DND-41 (cell line): ENCODE measurements around the gene LRRC3.

Experiments used
- ATAC-seq: fragments of 200-7000 bp; cut with Tn5 transposase; 3 replicates; pipeline ENCODE4 v1.9.1; 2021; ENCODE audit warnings: low read depth; ENCODE audit not compliant: insufficient read depth
- DNase-seq: peaks from one replicate; pipeline ENCODE4 v3.0.0-alpha.2; 2020
- H2AFZ ChIP-seq: 2 replicates; pipeline ENCODE4 v1.6.0; 2012; ENCODE audit warnings: low read depth, low read length
- H3K27ac ChIP-seq: 2 replicates; pipeline ENCODE4 v1.5.1; 2012; ENCODE audit warnings: low read length, inconsistent platforms
- H3K27me3 ChIP-seq: fragments of 200-600 bp; sonication (generic); 2 replicates; pipeline ENCODE4 v1.6.0; 2012; ENCODE audit warnings: low read length, mild to moderate bottlenecking, inconsistent platforms; ENCODE audit not compliant: insufficient read depth, poor library complexity
- H3K36me3 ChIP-seq: 2 replicates; pipeline ENCODE4 v1.5.1; 2012; ENCODE audit warnings: low read length, inconsistent platforms; ENCODE audit not compliant: insufficient read depth
- H3K4me1 ChIP-seq: 2 replicates; pipeline ENCODE4 v1.5.1; 2012; ENCODE audit warnings: mild to moderate bottlenecking, low read length; ENCODE audit not compliant: insufficient read depth
- H3K4me2 ChIP-seq: 2 replicates; pipeline ENCODE4 v1.6.0; 2012; ENCODE audit warnings: mild to moderate bottlenecking, moderate library complexity, low read length, inconsistent platforms; ENCODE audit not compliant: insufficient read depth
- H3K4me3 ChIP-seq, 2 experiments: fragments of 200-600 bp in 1 of 2; shearing (Covaris generic) in 1 of 2; 2 replicates each; pipeline ENCODE4 v1.5.1; 2012 to 2016; ENCODE audit warnings: inconsistent platforms in 2 of 2, low read length in 2 of 2, mild to moderate bottlenecking in 2 of 2, low read depth in 1 of 2, moderate library complexity in 1 of 2
- H3K79me2 ChIP-seq: 2 replicates; pipeline ENCODE4 v1.6.0; 2012; ENCODE audit warnings: low read length, inconsistent platforms; ENCODE audit not compliant: insufficient read depth
- H3K9ac ChIP-seq: 2 replicates; pipeline ENCODE4 v1.6.0; 2012; ENCODE audit warnings: low read depth, mild to moderate bottlenecking, inconsistent platforms, low read length, moderate library complexity
- H3K9me3 ChIP-seq: 2 replicates; pipeline ENCODE4 v1.5.1; 2012; ENCODE audit warnings: low read length, moderate library complexity, mild to moderate bottlenecking, inconsistent platforms; ENCODE audit not compliant: insufficient read depth, severe bottlenecking
- H4K20me1 ChIP-seq: 2 replicates; pipeline ENCODE4 v1.6.0; 2012; ENCODE audit warnings: low read length; ENCODE audit not compliant: insufficient read depth
- EZH2 ChIP-seq: IDR thresholded peaks from 3 replicates; pipeline ENCODE4 v1.6.1; 2012; ENCODE audit warnings: borderline replicate concordance, low read depth, mild to moderate bottlenecking, moderate library complexity, low read length, inconsistent platforms; ENCODE audit not compliant: severe bottlenecking
- TF ChIP-seq, protein P1 (sequence below): IDR thresholded peaks from 2 replicates; pipeline ENCODE4 v1.5.1; 2012; ENCODE audit warnings: borderline replicate concordance, low read length, moderate library complexity, mild to moderate bottlenecking; ENCODE audit not compliant: poor library complexity, severe bottlenecking; ENCODE audit errors: extremely low read depth

The LRRC3 gene

DNA sequence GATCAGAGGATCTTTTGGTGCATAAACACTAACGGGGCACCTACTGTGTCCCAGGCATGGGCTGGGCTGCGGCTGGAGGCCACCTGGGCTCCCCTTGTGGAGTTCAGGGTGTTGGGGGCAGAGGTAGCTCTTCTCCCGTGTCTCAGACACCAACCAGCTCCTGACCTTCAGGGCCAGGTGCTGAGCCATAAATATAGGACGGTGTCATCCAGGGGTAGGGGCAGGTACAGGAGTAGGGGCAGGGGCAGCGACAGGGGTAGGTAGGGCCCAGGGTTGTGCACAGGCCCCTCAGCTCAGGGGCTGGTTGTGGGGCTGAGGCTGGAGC is 18.0 kb upstream of the LRRC3 start:
- Histone ChIP-seq H3K9me3 (no peaks in the 10 kb centered on the region), H4K20me1 (no peaks in the 10 kb centered on the region; the same call in 1 of the 2 replicates), H3K4me2 (no peak overlapping the region), H3K79me2 (no peaks in the 10 kb centered on the region), H2AFZ (no peak overlapping the region), H3K4me1 (no peaks in the 10 kb centered on the region), H3K4me3 (no peak overlapping the region), H3K27me3 (no peaks in the 10 kb centered on the region), H3K27ac (no peak overlapping the region), H3K9ac (no peak overlapping the region), H3K36me3 (no peaks in the 10 kb centered on the region)
- TF ChIP-seq, protein P1, sequence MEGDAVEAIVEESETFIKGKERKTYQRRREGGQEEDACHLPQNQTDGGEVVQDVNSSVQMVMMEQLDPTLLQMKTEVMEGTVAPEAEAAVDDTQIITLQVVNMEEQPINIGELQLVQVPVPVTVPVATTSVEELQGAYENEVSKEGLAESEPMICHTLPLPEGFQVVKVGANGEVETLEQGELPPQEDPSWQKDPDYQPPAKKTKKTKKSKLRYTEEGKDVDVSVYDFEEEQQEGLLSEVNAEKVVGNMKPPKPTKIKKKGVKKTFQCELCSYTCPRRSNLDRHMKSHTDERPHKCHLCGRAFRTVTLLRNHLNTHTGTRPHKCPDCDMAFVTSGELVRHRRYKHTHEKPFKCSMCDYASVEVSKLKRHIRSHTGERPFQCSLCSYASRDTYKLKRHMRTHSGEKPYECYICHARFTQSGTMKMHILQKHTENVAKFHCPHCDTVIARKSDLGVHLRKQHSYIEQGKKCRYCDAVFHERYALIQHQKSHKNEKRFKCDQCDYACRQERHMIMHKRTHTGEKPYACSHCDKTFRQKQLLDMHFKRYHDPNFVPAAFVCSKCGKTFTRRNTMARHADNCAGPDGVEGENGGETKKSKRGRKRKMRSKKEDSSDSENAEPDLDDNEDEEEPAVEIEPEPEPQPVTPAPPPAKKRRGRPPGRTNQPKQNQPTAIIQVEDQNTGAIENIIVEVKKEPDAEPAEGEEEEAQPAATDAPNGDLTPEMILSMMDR, result no peak
- TF ChIP-seq EZH2, result no peak
- no peak for DNase-seq
- no peak for ATAC-seq

- no peaks in the 10 kb centered on the region for H3K27me3 ChIP-seq
- no peaks in the 10 kb centered on the region for H3K9me3 ChIP-seq
- H3K4me2 ChIP-seq, result no peak overlapping the region
- no peaks in the 10 kb centered on the region for H3K79me2 ChIP-seq
- H3K36me3 ChIP-seq, result no peaks in the 10 kb centered on the region
- no peaks in the 10 kb centered on the region for H3K4me1 ChIP-seq
- H2AFZ ChIP-seq, result no peak overlapping the region
- no peak overlapping the region for H3K9ac ChIP-seq
- no peak overlapping the region for H3K27ac ChIP-seq
- no peak overlapping the region for H3K4me3 ChIP-seq
- TF ChIP-seq EZH2, result no peak
- TF ChIP-seq, protein P1, result no peak
- no peak for ATAC-seq
- no peaks in the 10 kb centered on the region; the same call in 1 of the 2 replicates for H4K20me1 ChIP-seq
- DNase-seq, result no peak
Observed at GRCh38 chr21:44437696-44438431, 17.4 kb upstream of the LRRC3 start.

DNA sequence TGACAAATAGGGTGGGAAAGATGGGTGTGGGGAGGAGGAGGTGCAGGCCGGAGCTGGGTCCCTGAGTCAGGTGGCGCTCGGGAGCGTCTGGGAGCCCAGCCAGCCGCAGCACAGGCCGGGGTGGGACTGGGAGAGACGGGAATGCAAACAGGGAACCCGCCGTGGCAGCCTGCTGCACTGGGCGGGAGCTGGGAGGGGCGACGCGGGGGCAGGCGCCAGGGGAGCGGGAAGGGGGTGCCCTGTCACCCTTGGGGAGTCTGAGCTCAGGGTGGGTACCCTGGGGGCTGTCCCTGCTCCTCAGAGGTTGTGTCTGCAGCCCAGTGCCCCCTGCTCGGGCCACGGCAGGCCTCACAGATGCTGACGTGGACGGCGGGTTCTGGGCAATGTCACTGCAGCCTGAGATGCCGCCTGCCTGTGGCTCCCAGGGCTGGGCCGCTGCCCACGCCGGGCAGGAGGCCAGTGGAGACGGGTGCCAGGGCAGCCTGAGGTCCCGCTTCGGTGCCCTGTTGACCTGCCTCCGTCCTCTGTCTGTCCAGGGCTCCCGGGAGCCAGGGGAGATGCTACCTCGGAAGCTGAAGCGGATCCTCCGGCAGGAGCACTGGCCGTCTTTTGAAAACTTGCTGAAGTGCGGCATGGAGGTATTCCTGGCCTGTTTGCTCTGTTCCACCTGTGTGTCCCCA is 16.6 kb upstream of the LRRC3 start:
- Histone ChIP-seq H3K4me3 (no peak overlapping the region), H3K27me3 (no peaks in the 10 kb centered on the region), H3K36me3 (no peaks in the 10 kb centered on the region), H3K9ac (no peak overlapping the region), H3K27ac (no peak overlapping the region), H3K4me2 (no peak overlapping the region), H2AFZ (no peak overlapping the region), H3K9me3 (no peaks in the 10 kb centered on the region), H4K20me1 (no peaks in the 10 kb centered on the region; the same call in 1 of the 2 replicates), H3K79me2 (no peaks in the 10 kb centered on the region), H3K4me1 (no peaks in the 10 kb centered on the region)
- TF ChIP-seq, protein P1, result no peak
- no peak for TF ChIP-seq EZH2
- DNase-seq (no peak), ATAC-seq (no peak)
